OCI-LY3 (cell line): ENCODE data around the gene FAM120A.

Source experiments
- H2AFZ ChIP-seq: fragments of 200-600, 300-600 bp; shearing (Covaris generic); 2 replicates; pipeline ENCODE4 v1.6.0; 2014; ENCODE audit warnings: antibody characterized with exemption, low read depth, low read length
- H3K27ac ChIP-seq: fragments of 200-600, 300-600 bp; sonication (generic); 2 replicates; pipeline ENCODE4 v1.5.1; 2014; ENCODE audit warnings: mild to moderate bottlenecking, low read length, moderate library complexity, mixed read lengths
- H3K27me3 ChIP-seq: fragments of 200-600, 300-600 bp; sonication (generic); 2 replicates; pipeline ENCODE4 v1.6.1; 2014; ENCODE audit warnings: low read depth, low read length, mixed read lengths
- H3K36me3 ChIP-seq: fragments of 200-600, 300-600 bp; sonication (generic); replicated peaks from 2 replicates; pipeline ENCODE3; 2014; ENCODE audit warnings: low read depth, low read length, mixed read lengths
- H3K4me1 ChIP-seq: fragments of 300-600, 200-600 bp; sonication (generic); 2 replicates; pipeline ENCODE4 v1.6.1; 2014; ENCODE audit warnings: low read length, mixed read lengths
- H3K4me2 ChIP-seq: fragments of 200-600, 300-600 bp; sonication (generic); 2 replicates; pipeline ENCODE4 v1.6.1; 2014; ENCODE audit warnings: low read length, mixed read lengths
- H3K4me3 ChIP-seq: fragments of 300-600, 200-600 bp; sonication (generic); 2 replicates; pipeline ENCODE4 v1.5.1; 2014; ENCODE audit warnings: antibody characterized with exemption, mild to moderate bottlenecking, low read length, moderate library complexity
- H3K79me2 ChIP-seq: fragments of 300-600, 200-600 bp; shearing (Covaris generic); 2 replicates; pipeline ENCODE4 v1.6.1; 2014; ENCODE audit warnings: mild to moderate bottlenecking, low read length, mixed read lengths
- H3K9ac ChIP-seq: fragments of 300-600, 200-600 bp; shearing (Covaris generic); 2 replicates; pipeline ENCODE4 v1.6.0; 2014; ENCODE audit warnings: mild to moderate bottlenecking, low read length, moderate library complexity
- H3K9me3 ChIP-seq: fragments of 200-600, 300-600 bp; shearing (Covaris generic); 2 replicates; pipeline ENCODE4 v1.6.1; 2014; ENCODE audit warnings: low read length, mixed read lengths; ENCODE audit not compliant: insufficient read depth
- H4K20me1 ChIP-seq: fragments of 200-600, 300-600 bp; sonication (generic); 2 replicates; pipeline ENCODE4 v1.6.1; 2016; ENCODE audit warnings: low read length, mixed read lengths; ENCODE audit not compliant: insufficient read depth
- EZH2phosphoT487 ChIP-seq: fragments of 200-600 bp; shearing (Covaris generic); IDR thresholded peaks from 2 replicates; pipeline ENCODE4 v1.6.1; 2018; ENCODE audit warnings: antibody characterized with exemption, mixed run types, low read depth
- TF ChIP-seq, protein P1 (sequence below): fragments of 200-600, 300-600 bp; sonication (generic); IDR thresholded peaks from 2 replicates; pipeline ENCODE4 v1.5.1; 2014; ENCODE audit warnings: antibody characterized with exemption, low read length, low read depth

Gene FAM120A

DNA sequence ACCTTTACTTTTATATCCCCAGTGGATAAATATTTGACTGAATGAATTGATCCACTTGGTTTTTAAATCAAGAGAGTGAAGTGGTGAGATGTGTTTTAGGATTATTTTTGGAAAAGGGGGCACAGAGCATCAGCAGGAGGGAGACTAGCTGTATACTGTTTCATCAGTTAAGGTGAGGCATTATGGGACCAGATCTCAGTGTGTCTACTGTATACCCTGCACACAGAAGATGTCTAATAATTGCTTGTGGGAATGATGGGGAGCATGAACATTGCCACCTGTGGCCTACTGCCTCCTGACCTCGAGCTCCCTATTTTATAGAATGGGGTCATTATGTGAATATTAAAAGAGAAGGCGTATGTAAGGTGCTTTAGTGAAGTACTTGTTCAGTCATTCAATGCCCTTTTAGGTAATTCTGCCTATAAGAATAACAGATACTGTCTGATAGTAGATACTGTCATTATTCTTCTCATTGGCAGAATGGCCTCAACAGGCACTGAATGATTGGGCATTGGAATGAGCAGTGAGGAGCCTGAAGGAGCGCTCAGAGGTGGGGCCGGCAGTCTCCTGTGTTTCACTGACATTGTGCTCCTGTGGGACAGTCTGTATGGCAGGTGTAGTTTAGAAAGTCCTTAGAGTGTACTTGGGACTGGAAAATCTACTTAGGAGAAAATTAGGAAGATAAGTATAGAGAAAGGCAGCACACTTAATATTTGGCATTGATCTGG lies 49.2 kb downstream of the FAM120A start:
- H3K36me3 ChIP-seq, result peaks cover 60% of the 10 kb centered on the region
- no peak for TF ChIP-seq EZH2phosphoT487
- TF ChIP-seq, protein P1, sequence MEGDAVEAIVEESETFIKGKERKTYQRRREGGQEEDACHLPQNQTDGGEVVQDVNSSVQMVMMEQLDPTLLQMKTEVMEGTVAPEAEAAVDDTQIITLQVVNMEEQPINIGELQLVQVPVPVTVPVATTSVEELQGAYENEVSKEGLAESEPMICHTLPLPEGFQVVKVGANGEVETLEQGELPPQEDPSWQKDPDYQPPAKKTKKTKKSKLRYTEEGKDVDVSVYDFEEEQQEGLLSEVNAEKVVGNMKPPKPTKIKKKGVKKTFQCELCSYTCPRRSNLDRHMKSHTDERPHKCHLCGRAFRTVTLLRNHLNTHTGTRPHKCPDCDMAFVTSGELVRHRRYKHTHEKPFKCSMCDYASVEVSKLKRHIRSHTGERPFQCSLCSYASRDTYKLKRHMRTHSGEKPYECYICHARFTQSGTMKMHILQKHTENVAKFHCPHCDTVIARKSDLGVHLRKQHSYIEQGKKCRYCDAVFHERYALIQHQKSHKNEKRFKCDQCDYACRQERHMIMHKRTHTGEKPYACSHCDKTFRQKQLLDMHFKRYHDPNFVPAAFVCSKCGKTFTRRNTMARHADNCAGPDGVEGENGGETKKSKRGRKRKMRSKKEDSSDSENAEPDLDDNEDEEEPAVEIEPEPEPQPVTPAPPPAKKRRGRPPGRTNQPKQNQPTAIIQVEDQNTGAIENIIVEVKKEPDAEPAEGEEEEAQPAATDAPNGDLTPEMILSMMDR, result no peak
- H3K27me3 ChIP-seq, result no peaks in the 10 kb centered on the region
- H3K79me2 ChIP-seq, result peaks cover 15% of the 10 kb centered on the region
- H2AFZ ChIP-seq, result no peak overlapping the region
- no peak overlapping the region; the same call in 1 of the 2 replicates for H3K4me3 ChIP-seq
- peaks cover 48% of the 10 kb centered on the region for H4K20me1 ChIP-seq
- H3K9ac ChIP-seq, result no peak overlapping the region
- no peak overlapping the region for H3K27ac ChIP-seq
- H3K4me1 ChIP-seq, result peaks cover 27% of the 10 kb centered on the region
- H3K4me2 ChIP-seq, result peak overlapping the region; percentile 39
- no peaks in the 10 kb centered on the region for H3K9me3 ChIP-seq

DNA sequence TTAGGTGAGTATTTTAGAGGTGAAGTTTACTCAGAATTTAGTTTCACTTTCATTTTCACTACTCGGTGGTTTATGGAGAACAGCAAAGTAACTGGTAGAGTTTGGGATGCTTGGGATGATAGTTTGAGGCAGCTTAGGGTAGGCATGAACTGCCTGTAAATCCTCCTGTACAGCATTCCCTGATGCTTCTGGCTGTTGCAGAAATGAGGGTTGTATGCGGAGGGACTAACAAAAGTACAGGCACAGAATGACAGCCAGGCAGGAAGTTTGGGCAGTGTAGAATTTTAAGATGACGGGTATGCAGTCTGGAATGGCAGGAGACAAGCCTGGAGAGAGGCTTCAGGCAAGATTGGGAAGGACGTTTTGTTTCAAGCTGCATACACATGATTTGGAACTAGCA lies 49.9 kb downstream of the FAM120A start:
- no peak overlapping the region for H3K9ac ChIP-seq
- H3K36me3 ChIP-seq, result peaks cover 57% of the 10 kb centered on the region
- H3K27me3 ChIP-seq, result no peaks in the 10 kb centered on the region
- H3K79me2 ChIP-seq, result peaks cover 19% of the 10 kb centered on the region
- H3K27ac ChIP-seq, result no peak overlapping the region
- H4K20me1 ChIP-seq, result peaks cover 53% of the 10 kb centered on the region
- H2AFZ ChIP-seq, result no peak overlapping the region
- H3K4me2 ChIP-seq, result peak overlapping the region; percentile 39
- no peak for TF ChIP-seq EZH2phosphoT487
- TF ChIP-seq, protein P1, result no peak
- H3K4me3 ChIP-seq, result no peak overlapping the region
- peaks cover 29% of the 10 kb centered on the region for H3K4me1 ChIP-seq
- no peaks in the 10 kb centered on the region for H3K9me3 ChIP-seq

DNA sequence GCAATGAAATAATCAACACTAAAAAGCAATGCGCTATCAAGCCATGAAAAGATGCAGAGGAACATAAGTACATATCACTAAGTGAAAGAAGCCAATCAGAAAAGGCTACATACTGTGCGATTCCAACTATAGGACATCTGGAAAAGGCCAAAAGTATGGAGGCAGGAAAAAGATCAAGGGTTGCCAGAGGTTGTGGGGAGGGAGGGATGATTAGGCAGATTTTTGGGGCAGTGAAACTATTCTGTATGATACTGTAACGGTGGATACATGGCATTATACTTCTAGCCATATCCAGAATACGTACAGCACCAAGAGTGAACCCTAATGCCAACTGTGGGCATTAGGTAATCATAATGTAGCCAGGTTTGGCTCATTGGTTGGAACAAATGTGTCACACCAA lies 51.9 kb downstream of the FAM120A start:
- peaks cover 29% of the 10 kb centered on the region for H3K4me1 ChIP-seq
- H3K27me3 ChIP-seq, result no peaks in the 10 kb centered on the region
- peaks cover 46% of the 10 kb centered on the region for H3K36me3 ChIP-seq
- no peak overlapping the region for H3K27ac ChIP-seq
- peaks cover 34% of the 10 kb centered on the region for H3K79me2 ChIP-seq
- no peak overlapping the region for H2AFZ ChIP-seq
- no peaks in the 10 kb centered on the region for H3K9me3 ChIP-seq
- H3K4me2 ChIP-seq, result no peak overlapping the region
- H3K9ac ChIP-seq, result no peak overlapping the region
- TF ChIP-seq, protein P1, result no peak
- no peak for TF ChIP-seq EZH2phosphoT487
- H4K20me1 ChIP-seq, result peaks cover 73% of the 10 kb centered on the region
- no peak overlapping the region for H3K4me3 ChIP-seq

DNA sequence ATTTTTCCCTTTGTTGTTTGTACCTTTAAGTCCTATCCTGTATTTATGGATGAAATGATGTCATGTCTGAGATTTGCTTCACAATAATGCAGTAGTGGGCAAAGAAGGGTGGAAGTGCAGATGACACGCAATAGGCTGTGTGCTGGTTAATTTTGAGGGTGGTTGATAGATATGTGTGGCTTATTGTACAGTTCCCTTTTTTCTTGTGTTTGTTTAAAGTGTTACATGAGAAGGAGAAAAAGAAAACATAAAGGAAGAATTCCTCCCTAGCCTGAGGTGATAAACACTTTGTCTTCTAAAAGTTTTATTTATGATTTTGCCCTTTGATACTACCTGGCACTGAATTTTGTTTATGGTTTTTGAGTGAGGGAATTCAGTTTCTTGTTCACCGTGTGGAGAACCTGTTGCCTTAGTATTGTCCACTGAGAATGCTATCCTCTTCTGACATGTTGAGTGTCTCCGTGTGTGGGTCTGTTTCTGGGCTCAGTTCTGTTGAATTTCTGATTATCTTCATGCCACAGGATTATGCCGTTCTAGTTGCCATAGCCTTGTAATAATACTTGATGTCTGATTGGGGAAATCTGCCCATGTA lies 54.2 kb downstream of the FAM120A start:
- H4K20me1 ChIP-seq, result peaks cover 78% of the 10 kb centered on the region
- H3K36me3 ChIP-seq, result peaks cover 34% of the 10 kb centered on the region
- H3K27me3 ChIP-seq, result no peaks in the 10 kb centered on the region
- TF ChIP-seq, protein P1, result no peak
- no peak for TF ChIP-seq EZH2phosphoT487
- peak overlapping the region; percentile 54 for H3K4me2 ChIP-seq
- no peak overlapping the region for H3K9ac ChIP-seq
- H3K9me3 ChIP-seq, result no peaks in the 10 kb centered on the region
- no peak overlapping the region for H2AFZ ChIP-seq
- H3K79me2 ChIP-seq, result peaks cover 50% of the 10 kb centered on the region
- peaks cover 26% of the 10 kb centered on the region for H3K4me1 ChIP-seq
- no peak overlapping the region for H3K4me3 ChIP-seq
- H3K27ac ChIP-seq, result no peak overlapping the region
